SU-DHL-6 (cell line): ENCODE measurements around the gene FIGN.

Source experiments
- H2AFZ ChIP-seq: fragments of 200-600 bp; sonication (generic); 2 replicates; pipeline ENCODE4 v1.6.1; 2014; ENCODE audit warnings: low read depth, mild to moderate bottlenecking, moderate library complexity, mixed read lengths, antibody characterized with exemption, low read length; ENCODE audit not compliant: severe bottlenecking
- H3F3A ChIP-seq: fragments of 200-600 bp; shearing (Covaris generic); 2 replicates; pipeline ENCODE4 v1.6.0; 2016; ENCODE audit warnings: antibody characterized with exemption, mild to moderate bottlenecking; ENCODE audit not compliant: insufficient read depth
- H3K27ac ChIP-seq: fragments of 200-600 bp; sonication (generic); 2 replicates; pipeline ENCODE4 v1.5.1; 2016; ENCODE audit warnings: low read depth, mild to moderate bottlenecking, low read length, moderate library complexity, mixed read lengths
- H3K27me3 ChIP-seq: fragments of 200-600 bp; sonication (generic), shearing (Covaris generic); 2 replicates; pipeline ENCODE4 v1.6.0; 2014; ENCODE audit warnings: mild to moderate bottlenecking, low read length
- H3K36me3 ChIP-seq: fragments of 200-600 bp; sonication (generic); 2 replicates; pipeline ENCODE4 v1.6.1; 2014; ENCODE audit warnings: mild to moderate bottlenecking, low read length, mixed read lengths
- H3K4me2 ChIP-seq: fragments of 300-600, 200-600 bp; shearing (Covaris generic), sonication (generic); 2 replicates; pipeline ENCODE4 v1.6.0; 2014; ENCODE audit warnings: low read length, low read depth, mild to moderate bottlenecking; ENCODE audit not compliant: poor library complexity, severe bottlenecking
- H3K4me3 ChIP-seq: fragments of 200-600 bp; sonication (generic); 2 replicates; pipeline ENCODE4 v1.5.1; 2014; ENCODE audit warnings: antibody characterized with exemption, low read length, mild to moderate bottlenecking, mixed read lengths; ENCODE audit not compliant: insufficient read depth, poor library complexity, severe bottlenecking
- H3K79me2 ChIP-seq: fragments of 200-600 bp; sonication (generic); 2 replicates; pipeline ENCODE4 v1.6.1; 2014; ENCODE audit warnings: mild to moderate bottlenecking, low read length, moderate library complexity; ENCODE audit not compliant: insufficient read depth
- H3K9ac ChIP-seq: fragments of 200-600 bp; sonication (generic); 2 replicates; pipeline ENCODE4 v1.7.0; 2014; ENCODE audit warnings: mild to moderate bottlenecking, low read length
- H3K9me2 ChIP-seq: fragments of 200-600 bp; sonication (generic); replicated peaks from 2 replicates; pipeline ENCODE4 v1.6.1; 2014; ENCODE audit warnings: low read length; ENCODE audit not compliant: insufficient read depth
- H3K9me3 ChIP-seq: fragments of 200-600 bp; sonication (generic); 2 replicates; pipeline ENCODE4 v1.6.1; 2014; ENCODE audit warnings: low read length, mixed read lengths; ENCODE audit not compliant: insufficient read depth
- H4K20me1 ChIP-seq: fragments of 200-600 bp; sonication (generic); 2 replicates; pipeline ENCODE4 v1.6.1; 2014; ENCODE audit warnings: low read depth, mild to moderate bottlenecking, antibody characterized with exemption, low read length, moderate library complexity, mixed read lengths
- EZH2phosphoT487 ChIP-seq: fragments of 200-600 bp; sonication (generic), shearing (Covaris generic); conservative IDR thresholded peaks from 2 replicates; pipeline ENCODE4 v1.6.1; 2018; ENCODE audit warnings: mild to moderate bottlenecking, antibody characterized with exemption, low read length, moderate library complexity, mixed read lengths
- TF ChIP-seq, protein P1 (sequence below): fragments of 200-600 bp; sonication (generic); IDR thresholded peaks from one replicate; pipeline ENCODE4 v1.5.1; 2017; ENCODE audit warnings: antibody characterized with exemption, mild to moderate bottlenecking, low read length, moderate library complexity; ENCODE audit not compliant: insufficient read depth, poor library complexity, severe bottlenecking

The FIGN gene

DNA sequence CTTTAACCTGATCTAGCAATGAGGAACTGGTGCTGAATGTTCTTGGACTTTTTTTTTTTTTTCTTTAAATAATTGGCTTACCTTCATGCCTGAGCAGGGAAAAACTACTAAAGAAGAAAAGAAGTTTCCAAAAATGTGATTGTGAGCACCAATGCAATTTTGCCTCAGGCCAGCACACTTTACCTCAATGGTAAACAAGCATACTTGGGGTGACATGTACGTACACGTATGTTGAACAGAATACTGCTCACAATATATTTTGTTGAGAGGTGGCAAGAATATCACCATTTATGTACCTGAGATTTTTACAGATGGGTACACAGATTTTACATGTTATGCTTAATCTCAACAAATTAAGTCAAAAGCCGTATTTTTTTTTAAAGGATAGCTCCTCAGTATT is 144.3 kb downstream of the FIGN start:
- Histone ChIP-seq H3K27me3 (no peaks in the 10 kb centered on the region), H3K79me2 (no peaks in the 10 kb centered on the region), H3K9me2 (no peaks in the 10 kb centered on the region), H3K4me2 (no peak overlapping the region), H4K20me1 (no peaks in the 10 kb centered on the region), H3K4me3 (no peak overlapping the region), H3F3A (no peaks in the 10 kb centered on the region), H3K9ac (no peak overlapping the region), H2AFZ (no peak overlapping the region), H3K9me3 (no peaks in the 10 kb centered on the region), H3K36me3 (no peaks in the 10 kb centered on the region), H3K27ac (no peak overlapping the region)
- TF ChIP-seq EZH2phosphoT487 = no peak
- TF ChIP-seq, protein P1, sequence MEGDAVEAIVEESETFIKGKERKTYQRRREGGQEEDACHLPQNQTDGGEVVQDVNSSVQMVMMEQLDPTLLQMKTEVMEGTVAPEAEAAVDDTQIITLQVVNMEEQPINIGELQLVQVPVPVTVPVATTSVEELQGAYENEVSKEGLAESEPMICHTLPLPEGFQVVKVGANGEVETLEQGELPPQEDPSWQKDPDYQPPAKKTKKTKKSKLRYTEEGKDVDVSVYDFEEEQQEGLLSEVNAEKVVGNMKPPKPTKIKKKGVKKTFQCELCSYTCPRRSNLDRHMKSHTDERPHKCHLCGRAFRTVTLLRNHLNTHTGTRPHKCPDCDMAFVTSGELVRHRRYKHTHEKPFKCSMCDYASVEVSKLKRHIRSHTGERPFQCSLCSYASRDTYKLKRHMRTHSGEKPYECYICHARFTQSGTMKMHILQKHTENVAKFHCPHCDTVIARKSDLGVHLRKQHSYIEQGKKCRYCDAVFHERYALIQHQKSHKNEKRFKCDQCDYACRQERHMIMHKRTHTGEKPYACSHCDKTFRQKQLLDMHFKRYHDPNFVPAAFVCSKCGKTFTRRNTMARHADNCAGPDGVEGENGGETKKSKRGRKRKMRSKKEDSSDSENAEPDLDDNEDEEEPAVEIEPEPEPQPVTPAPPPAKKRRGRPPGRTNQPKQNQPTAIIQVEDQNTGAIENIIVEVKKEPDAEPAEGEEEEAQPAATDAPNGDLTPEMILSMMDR = no peak

DNA sequence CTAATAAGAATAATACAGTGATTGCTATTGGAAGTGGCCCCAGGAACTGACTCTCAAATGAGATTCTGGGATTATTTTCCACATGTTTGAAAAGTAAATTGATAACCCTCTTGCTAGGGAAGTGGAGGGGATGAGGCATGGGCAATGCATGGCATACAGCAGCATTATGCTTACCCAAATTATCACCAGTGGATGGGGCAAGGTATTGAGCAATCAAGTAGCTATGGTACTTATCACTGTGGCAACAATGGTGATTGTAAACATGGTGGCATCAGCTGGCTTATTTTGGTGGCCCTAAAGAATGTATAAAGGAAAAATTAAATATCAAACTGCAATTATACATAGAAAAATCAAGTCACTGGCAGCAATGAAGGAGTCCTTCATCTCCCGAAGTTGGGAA is 155.1 kb downstream of the FIGN start:
- H3K27ac ChIP-seq = no peak overlapping the region
- no peaks in the 10 kb centered on the region for H3K79me2 ChIP-seq
- H3K9me3 ChIP-seq = no peaks in the 10 kb centered on the region
- no peak overlapping the region for H3K9ac ChIP-seq
- no peak overlapping the region for H2AFZ ChIP-seq
- no peaks in the 10 kb centered on the region for H3K36me3 ChIP-seq
- H3K4me2 ChIP-seq = no peak overlapping the region
- no peaks in the 10 kb centered on the region; the same call in 1 of the 2 replicates for H3K9me2 ChIP-seq
- H3K27me3 ChIP-seq = no peaks in the 10 kb centered on the region
- no peaks in the 10 kb centered on the region for H4K20me1 ChIP-seq
- TF ChIP-seq, protein P1 = no peak
- TF ChIP-seq EZH2phosphoT487 = no peak
- H3K4me3 ChIP-seq = no peak overlapping the region
- no peaks in the 10 kb centered on the region for H3F3A ChIP-seq

DNA sequence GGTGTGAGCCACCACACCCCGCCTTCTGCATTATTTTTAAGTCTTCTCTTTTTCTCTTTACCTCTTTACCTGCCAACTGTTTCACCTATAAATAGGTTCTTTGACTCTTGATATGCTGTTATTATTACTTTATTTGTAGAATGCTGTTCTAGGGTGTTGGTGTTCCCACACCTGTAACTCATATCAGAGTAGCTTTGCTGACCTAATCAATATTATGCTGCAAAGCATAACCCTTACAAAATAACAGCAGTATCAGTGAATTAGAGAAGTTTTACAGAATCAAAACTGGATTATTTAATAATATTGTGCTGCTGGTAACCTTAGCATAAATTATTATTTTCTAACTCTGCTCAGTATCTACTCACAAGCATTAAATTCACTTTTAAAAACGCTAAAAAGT is 161.5 kb downstream of the FIGN start:
- Histone ChIP-seq H3K79me2 (no peaks in the 10 kb centered on the region), H3K9me2 (no peaks in the 10 kb centered on the region; the same call in 1 of the 2 replicates), H3K36me3 (no peaks in the 10 kb centered on the region), H3K27me3 (no peaks in the 10 kb centered on the region), H3K9me3 (no peaks in the 10 kb centered on the region), H2AFZ (no peak overlapping the region), H3K4me3 (no peak overlapping the region), H3K4me2 (no peak overlapping the region), H3K9ac (no peak overlapping the region), H3K27ac (no peak overlapping the region), H4K20me1 (no peaks in the 10 kb centered on the region), H3F3A (no peaks in the 10 kb centered on the region)
- TF ChIP-seq, protein P1 = no peak
- TF ChIP-seq EZH2phosphoT487 = no peak

GRCh38 chr2:163573652-163574051 is 162.2 kb downstream of the FIGN start:
- TF ChIP-seq, protein P1 = no peak
- TF ChIP-seq EZH2phosphoT487 = no peak
- Histone ChIP-seq H3K79me2 (no peaks in the 10 kb centered on the region), H4K20me1 (no peaks in the 10 kb centered on the region), H3K36me3 (no peaks in the 10 kb centered on the region), H3F3A (no peaks in the 10 kb centered on the region), H3K9me2 (no peaks in the 10 kb centered on the region; the same call in 1 of the 2 replicates), H3K9me3 (no peaks in the 10 kb centered on the region), H3K27me3 (no peaks in the 10 kb centered on the region), H3K27ac (no peak overlapping the region), H3K4me2 (no peak overlapping the region), H3K4me3 (no peak overlapping the region), H3K9ac (no peak overlapping the region), H2AFZ (no peak overlapping the region)
